Stimulated activated CD4-positive, alpha-beta T cell treated with anti-CD3 and anti-CD28 coated beads, Interleukin-15, amount 100 ng/mL, for 24 hours (primary cell): ENCODE measurements around the gene PAK5.

Experiments used
- DNase-seq: peaks from one replicate; pipeline ENCODE4 v3.0.0-alpha.2; 2020

The PAK5 gene

GRCh38 chr20:9615118-9615517, 223.8 kb downstream of the PAK5 start:
- DNase-seq: no peak

- DNase-seq: no peak
Measured at GRCh38 chr20:9613871-9614270, 225.0 kb downstream of the PAK5 start.

GRCh38 chr20:9611921-9612320, 227.0 kb downstream of the PAK5 start:
- DNase-seq: no peak

- no peak for DNase-seq
Measured at GRCh38 chr20:9610665-9611064, 228.2 kb downstream of the PAK5 start.

- DNase-seq: peak; percentile 61
Measured at GRCh38 chr20:9609887-9610502, 228.9 kb downstream of the PAK5 start.

GRCh38 chr20:9608639-9609340, 230.1 kb downstream of the PAK5 start:
- DNase-seq: no peak

GRCh38 chr20:9602847-9603183, 236.1 kb downstream of the PAK5 start:
- no peak for DNase-seq

GRCh38 chr20:9600562-9600961, 238.3 kb downstream of the PAK5 start:
- no peak for DNase-seq

GRCh38 chr20:9597547-9597946, 241.3 kb downstream of the PAK5 start:
- no peak for DNase-seq

- no peak for DNase-seq
Measured at GRCh38 chr20:9595763-9596162, 243.1 kb downstream of the PAK5 start.

- no peak for DNase-seq
Measured at GRCh38 chr20:9594284-9594875, 244.5 kb downstream of the PAK5 start.

- no peak for DNase-seq
Measured at GRCh38 chr20:9592419-9592818, 246.5 kb downstream of the PAK5 start.

- no peak for DNase-seq
Measured at GRCh38 chr20:9591080-9591479, 247.8 kb downstream of the PAK5 start.

GRCh38 chr20:9590189-9590588, 248.7 kb downstream of the PAK5 start:
- no peak for DNase-seq

- no peak for DNase-seq
Measured at GRCh38 chr20:9588706-9589105, 250.2 kb downstream of the PAK5 start.

- DNase-seq: no peak
Measured at GRCh38 chr20:9583151-9583550, 255.7 kb downstream of the PAK5 start.

- no peak for DNase-seq
Measured at GRCh38 chr20:9582137-9582536, 256.7 kb downstream of the PAK5 start.

- DNase-seq: no peak
Measured at GRCh38 chr20:9581509-9581908, 257.4 kb downstream of the PAK5 start.

- DNase-seq: no peak
Measured at GRCh38 chr20:9578594-9578993, 260.3 kb downstream of the PAK5 start.

- DNase-seq: no peak
Measured at GRCh38 chr20:9577397-9577796, 261.5 kb downstream of the PAK5 start.

- no peak for DNase-seq
Measured at GRCh38 chr20:9576695-9577094, 262.2 kb downstream of the PAK5 start.

- DNase-seq: no peak
Measured at GRCh38 chr20:9575836-9576235, 263.0 kb downstream of the PAK5 start.

- DNase-seq: no peak
Measured at GRCh38 chr20:9574776-9575175, 264.1 kb downstream of the PAK5 start.

- DNase-seq: no peak
Measured at GRCh38 chr20:9574181-9574580, 264.7 kb downstream of the PAK5 start.
